RWPE1 (cell line): ENCODE results near the gene ZNF629.

ENCODE experiments used
- CTCF ChIA-PET: fragments of 350-600 bp; sonication (Branson Sonifier 250); formaldehyde crosslinking; extraction: SDS; loops from one replicate; lab custom pipeline; 2021; lab: Yijun Ruan, JAX
- POLR2A ChIA-PET: fragments of 400-600 bp; formaldehyde crosslinking; extraction: SDS; loops from one replicate; lab custom pipeline; 2020; ENCODE audit warnings: antibody characterized with exemption; ENCODE audit not compliant: low non-redundant PET; lab: Yijun Ruan, JAX
- DNase-seq: peaks from one replicate; pipeline ENCODE4 v3.0.0; 2012; ENCODE audit warnings: low spot score
- H3K27ac ChIP-seq: fragments of 450-650 bp; 2 replicates; pipeline ENCODE4 v1.5.1; 2017
- CTCF ChIP-seq: fragments of 450-650 bp; conservative IDR thresholded peaks from 2 replicates; pipeline ENCODE4 v1.5.1; 2017; ENCODE audit warnings: low read depth, mild to moderate bottlenecking

ZNF629 gene

GRCh38 chr16:30760577-30761426 is 26.2 kb downstream of the ZNF629 start:
- ChIA-PET POLR2A (interaction anchor here (0.8 kb wide), 1 partner anchor 13 kb away, joined by 3 read pairs; the partner anchor contains the start of gene PHKG2), CTCF (no interaction called here)
- no peak for DNase-seq
- no peak for TF ChIP-seq CTCF
- peak overlapping the region; percentile 83 for H3K27ac ChIP-seq

GRCh38 chr16:30760001-30760559 is 26.9 kb downstream of the ZNF629 start:
- H3K27ac ChIP-seq = peak overlapping the region; percentile 83
- ChIA-PET POLR2A (interaction anchor here (0.6 kb wide), 1 partner anchor 48 kb away, joined by 4 read pairs; no protein-coding TSS in a partner anchor), CTCF (no interaction called here)
- no peak for DNase-seq
- no peak for TF ChIP-seq CTCF

GRCh38 chr16:30758988-30759491 is 28.0 kb downstream of the ZNF629 start:
- DNase-seq = no peak
- CTCF ChIA-PET = no interaction called here

GRCh38 chr16:30757316-30757715 is 29.7 kb downstream of the ZNF629 start:
- no peak for TF ChIP-seq CTCF
- ChIA-PET POLR2A (no interaction called here), CTCF (interaction anchor here (0.5 to 0.6 kb wide), 2 partner anchors 55 to 101 kb away, joined by 3 read pairs; no protein-coding TSS in a partner anchor)
- no peak for DNase-seq
- peak overlapping the region; percentile 41 for H3K27ac ChIP-seq

More at GRCh38 chr16:30758988-30759491, 28.0 kb downstream of the ZNF629 start:
- POLR2A ChIA-PET = no interaction called here
- TF ChIP-seq CTCF = no peak
- peak overlapping the region; percentile 43 for H3K27ac ChIP-seq

GRCh38 chr16:30756781-30757100 is 30.3 kb downstream of the ZNF629 start:
- peak overlapping the region; percentile 41 for H3K27ac ChIP-seq
- no peak for TF ChIP-seq CTCF
- no peak for DNase-seq
- ChIA-PET CTCF (interaction anchor here (1.0 kb wide), 1 partner anchor 34 kb away, joined by 9 read pairs; no protein-coding TSS in a partner anchor), POLR2A (no interaction called here)

GRCh38 chr16:30755955-30756780 is 30.8 kb downstream of the ZNF629 start:
- no peak for DNase-seq
- peak overlapping the region; percentile 41 for H3K27ac ChIP-seq
- TF ChIP-seq CTCF = no peak
- CTCF ChIA-PET = interaction anchor here (1.0 kb wide), 1 partner anchor 34 kb away, joined by 9 read pairs; no protein-coding TSS in a partner anchor
- POLR2A ChIA-PET = no interaction called here
